SIG-M5 (cell line): ENCODE data around the gene PIGQ.
A peak's percentile ranks its signal among the peaks of the same experiment; 100 is the strongest.

Experiments
- DNase-seq: peaks from one replicate; lab custom pipeline; 2025; lab: John Stamatoyannopoulos, UW

Gene PIGQ

GRCh38 chr16:569445-570254 is at the start of gene PIGQ:
Gene PIGQ, plus strand, starts transcription at chr16:569968. Its CDS starts 4,107 bp downstream, at chr16:574075.
- no peak for DNase-seq

- no peak for DNase-seq
Observed at GRCh38 chr16:520847-521246, 48.9 kb upstream of the PIGQ start.

GRCh38 chr16:521381-522210 is 48.2 kb upstream of the PIGQ start:
- DNase-seq = no peak

GRCh38 chr16:522320-523096 is 47.3 kb upstream of the PIGQ start:
- DNase-seq = no peak

- DNase-seq = no peak
Observed at GRCh38 chr16:523097-523741, 46.5 kb upstream of the PIGQ start.

- no peak for DNase-seq
Observed at GRCh38 chr16:524274-525040, 45.3 kb upstream of the PIGQ start.

GRCh38 chr16:525123-525519 is 44.6 kb upstream of the PIGQ start:
- DNase-seq = no peak

- DNase-seq = peak; percentile 13
Observed at GRCh38 chr16:525520-526180, 44.1 kb upstream of the PIGQ start.

- DNase-seq = no peak
Observed at GRCh38 chr16:526181-527014, 43.4 kb upstream of the PIGQ start.

- peak; percentile 44 for DNase-seq
Observed at GRCh38 chr16:527015-527903, 42.5 kb upstream of the PIGQ start, which contains the start of gene CAPN15. Gene CAPN15, plus strand, starts transcription at chr16:527712. Its CDS starts 19,127 bp downstream, at chr16:546839.

- DNase-seq = no peak
Observed at GRCh38 chr16:528111-529011, 41.4 kb upstream of the PIGQ start.

GRCh38 chr16:529012-529575 is 40.7 kb upstream of the PIGQ start:
- no peak for DNase-seq

- no peak for DNase-seq
Observed at GRCh38 chr16:530111-530817, 39.5 kb upstream of the PIGQ start.

- DNase-seq = no peak
Observed at GRCh38 chr16:531494-532125, 38.2 kb upstream of the PIGQ start.

- DNase-seq = no peak
Observed at GRCh38 chr16:533391-534123, 36.2 kb upstream of the PIGQ start.
